ENCODE results near the gene CDH22.
A peak's percentile ranks its signal among the peaks of the same experiment; 100 is the strongest.

CDH22 gene

DNA sequence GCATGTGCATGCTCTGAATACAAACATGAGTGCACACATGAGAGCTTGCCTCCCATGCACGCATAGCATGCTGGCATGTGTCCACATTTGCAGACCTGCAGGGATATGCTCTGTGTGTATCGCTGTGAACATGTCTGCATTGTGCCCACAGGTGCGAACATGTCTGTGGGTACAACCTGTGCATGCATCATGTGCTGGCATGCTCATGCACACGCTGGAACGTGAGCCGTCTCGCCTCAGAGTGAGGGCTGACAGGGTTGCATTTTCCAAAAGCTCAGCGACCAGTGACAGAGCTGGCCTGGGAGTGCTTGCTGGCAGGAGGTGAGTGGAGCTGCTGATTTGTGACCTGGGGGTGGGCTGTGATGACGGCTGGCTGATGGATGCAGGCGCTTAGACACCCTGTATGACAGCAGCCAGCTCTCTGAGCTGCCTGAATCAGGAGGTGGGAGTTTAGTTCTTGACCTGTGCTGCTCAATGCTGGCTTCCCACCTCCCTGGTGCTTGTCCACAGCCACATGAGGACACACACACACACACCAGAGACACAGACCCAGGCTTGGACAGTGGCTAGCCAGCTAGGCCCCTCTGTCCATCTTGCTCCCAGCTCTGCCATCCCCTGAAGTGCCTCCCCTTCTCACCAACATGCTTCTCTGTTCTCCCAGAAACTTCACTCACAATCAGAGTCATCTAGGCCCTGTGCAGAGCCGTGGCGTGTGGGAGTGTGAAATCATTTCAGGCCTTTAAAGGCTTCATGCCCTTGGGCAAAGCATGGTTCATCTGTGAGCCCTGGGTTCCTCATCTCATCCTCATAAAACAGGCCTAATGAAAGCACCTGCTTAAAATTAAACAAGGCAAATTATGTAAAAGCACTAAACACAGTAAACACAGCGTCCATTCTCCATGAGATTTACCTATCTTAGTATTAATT lies 138.8 kb downstream of the CDH22 start:
- no peak for DNase-seq (ENCODE audit: low spot score)

DNA sequence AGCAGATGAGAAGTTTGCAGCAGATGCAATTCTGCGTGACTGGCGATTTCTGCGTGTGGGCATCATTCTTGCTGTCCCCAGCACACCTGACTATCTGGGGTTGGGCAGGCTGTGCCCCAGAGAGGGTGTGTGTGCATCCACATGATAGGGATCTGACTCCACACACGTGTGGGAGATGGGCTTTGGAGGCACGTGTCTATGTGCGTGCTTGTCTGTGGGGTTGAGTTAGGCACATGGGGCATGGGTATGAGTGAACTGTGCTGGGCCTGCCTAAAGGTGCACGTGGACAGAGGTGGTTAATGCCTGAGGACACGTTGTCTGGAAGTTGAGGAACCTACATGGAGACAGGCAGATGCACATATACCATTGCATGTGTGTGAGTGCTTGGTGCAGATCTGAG lies 139.9 kb downstream of the CDH22 start:
- DNase-seq (ENCODE audit: low spot score) = no peak

DNA sequence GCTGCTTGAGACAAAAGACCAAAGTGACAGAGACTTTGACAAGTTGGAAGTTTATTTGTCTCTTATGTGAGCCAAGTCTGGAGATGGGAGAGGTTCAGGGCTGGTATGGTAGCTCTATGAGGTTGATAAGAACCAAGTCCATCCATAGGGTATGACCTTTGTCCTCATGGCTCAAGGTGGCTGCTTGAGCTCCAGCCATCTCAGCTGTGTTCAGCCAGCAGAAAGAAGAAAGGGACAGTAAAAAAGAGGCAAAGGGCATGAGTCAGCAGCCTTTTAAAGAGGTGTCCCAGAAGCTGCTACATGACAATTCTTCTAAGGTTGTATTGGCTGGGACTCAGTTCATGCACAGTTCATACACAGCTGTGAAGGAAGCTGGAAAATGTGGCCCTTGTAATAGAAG lies 141.2 kb downstream of the CDH22 start:
- DNase-seq (ENCODE audit: low spot score) = no peak

DNA sequence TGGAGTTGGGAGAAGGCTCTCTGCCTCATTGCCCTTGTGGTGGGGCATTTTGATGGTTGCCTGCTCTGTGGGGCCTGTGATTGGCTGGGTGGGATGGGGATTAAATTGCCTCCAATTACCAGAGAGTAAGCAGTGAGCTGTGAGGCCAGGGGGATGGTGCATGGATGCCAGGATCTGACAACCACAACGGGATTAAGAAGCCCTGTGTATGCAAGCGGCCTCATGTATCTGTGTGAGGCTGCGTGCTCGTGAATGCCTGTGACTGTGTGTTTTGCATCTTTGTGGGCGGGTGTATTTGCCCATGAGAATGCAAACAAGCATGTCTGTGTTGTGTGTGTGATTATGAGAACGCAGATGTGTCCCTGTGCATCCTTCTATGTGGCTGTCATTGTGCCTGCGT lies 144.0 kb downstream of the CDH22 start:
- no peak for DNase-seq (ENCODE audit: low spot score)

DNA sequence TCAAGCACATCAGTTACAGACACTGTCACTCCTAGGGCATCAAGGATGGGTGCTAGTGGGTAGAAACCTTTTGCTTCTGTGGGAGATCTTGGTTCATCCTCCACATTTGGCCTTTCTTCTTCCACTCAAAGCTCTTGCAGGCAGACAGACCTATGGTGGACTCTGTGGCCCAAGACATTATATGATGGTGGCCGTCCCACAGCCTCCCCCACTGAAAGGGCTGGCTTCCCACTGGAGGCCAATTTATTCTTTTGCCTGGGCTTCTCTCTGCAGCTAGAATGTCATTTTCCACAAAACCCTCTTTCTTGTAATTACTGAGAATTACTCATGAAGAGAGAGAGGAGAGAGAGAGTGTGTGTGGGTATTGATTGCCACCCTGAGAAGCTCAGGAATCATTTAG lies 146.4 kb downstream of the CDH22 start:
- DNase-seq (ENCODE audit: low spot score) = no peak

DNA sequence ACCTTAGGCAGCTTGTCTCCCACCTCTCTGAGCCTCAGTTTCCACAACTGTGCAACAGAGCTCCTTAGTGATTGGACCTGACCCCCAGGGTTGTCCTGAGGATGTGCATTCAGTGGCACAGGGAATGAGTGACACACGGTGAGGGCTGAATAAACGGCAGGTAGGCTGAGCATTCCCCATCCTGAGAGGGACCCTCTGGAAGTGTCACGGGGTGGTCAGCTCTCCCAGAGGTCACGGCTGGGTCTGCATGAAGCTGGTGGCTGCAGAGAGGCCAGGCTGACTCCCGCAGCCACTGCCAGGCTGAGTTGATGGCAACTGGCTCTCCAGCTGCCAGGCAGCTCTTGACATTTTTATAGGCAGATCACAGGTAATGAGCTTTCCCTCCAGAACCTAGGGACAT lies 147.6 kb downstream of the CDH22 start:
- DNase-seq (ENCODE audit: low spot score) = no peak

DNA sequence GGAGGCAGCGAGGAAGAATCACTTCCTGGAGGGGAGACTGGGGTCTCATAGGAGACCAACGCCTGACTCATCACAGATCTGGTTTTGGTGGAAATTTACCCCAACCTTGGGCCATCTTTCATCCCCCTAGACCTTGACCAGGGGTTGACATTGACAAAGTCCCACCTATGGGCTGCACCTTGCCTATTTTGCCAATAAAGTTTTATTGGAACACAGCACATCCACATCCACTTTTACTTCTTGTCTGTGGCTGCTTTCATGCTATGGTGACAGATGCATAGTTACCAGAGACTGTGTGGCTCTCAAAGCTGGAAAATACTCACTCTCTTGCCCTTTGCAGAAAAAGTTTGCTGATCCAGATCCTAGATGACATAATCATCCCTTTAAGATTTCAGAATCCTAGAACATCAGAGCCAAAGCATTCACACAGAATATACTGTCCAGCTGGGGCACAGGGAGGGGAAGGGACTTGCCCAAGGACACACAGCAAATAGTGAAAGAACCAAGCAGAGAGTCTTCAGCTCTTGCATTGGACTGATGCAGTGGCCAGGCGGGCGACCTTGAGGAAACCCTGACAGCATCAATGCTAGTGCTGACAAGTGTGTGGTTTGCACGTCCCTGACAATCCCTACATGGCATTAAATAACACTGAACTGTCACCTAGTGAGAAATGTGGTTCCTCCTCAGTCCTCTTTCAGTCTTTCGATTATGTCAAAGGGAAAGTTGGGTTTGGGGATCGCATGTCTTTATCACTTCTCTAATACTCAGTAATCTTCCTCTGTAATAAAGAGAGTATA lies 149.0 kb downstream of the CDH22 start:
- DNase-seq (ENCODE audit: low spot score) = no peak

DNA sequence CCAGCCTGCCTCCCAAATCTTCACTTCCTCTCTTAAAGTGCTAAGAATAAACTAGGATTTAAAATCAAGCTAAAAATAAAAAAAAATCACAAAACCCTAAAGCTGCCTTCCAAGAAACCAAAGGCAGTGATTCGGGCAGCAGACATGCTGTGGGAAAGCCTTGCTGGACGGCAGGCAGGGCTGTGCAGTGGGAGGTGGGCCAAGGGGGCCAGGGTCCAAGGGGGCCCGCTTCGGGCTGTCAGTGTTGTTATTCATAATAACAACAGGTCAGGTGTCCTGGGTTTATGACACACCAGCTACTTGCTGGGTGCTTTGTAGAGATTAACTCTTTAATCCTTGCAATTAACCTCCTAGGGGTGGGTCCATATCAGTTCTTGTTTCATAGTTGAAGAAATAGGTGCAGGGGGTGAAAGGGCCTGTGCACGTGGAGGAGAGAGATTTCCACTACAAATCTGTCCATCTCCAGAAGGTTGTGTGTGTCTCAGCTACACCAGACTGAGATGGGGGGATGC lies 149.8 kb downstream of the CDH22 start:
- DNase-seq (ENCODE audit: low spot score) = no peak

DNA sequence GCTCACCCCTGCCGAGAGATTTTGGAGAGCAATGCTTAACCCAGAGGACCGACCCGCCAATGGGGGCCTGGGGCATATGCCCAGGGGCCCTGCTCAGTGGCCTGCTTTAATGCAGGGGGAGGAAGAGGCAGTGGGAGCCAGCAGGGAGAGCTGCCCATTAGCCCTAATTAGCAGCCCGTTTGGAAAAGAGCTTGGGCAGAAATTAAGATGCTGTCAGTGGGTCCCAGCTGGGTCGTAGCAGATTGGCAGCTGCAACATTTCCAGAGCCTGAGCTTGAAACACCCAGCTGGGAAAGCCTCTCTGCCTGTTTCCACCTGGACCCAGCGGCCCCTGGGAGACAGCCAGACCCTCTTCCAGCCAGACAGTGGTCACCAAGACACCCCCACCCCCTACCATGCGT lies 150.7 kb downstream of the CDH22 start:
- no peak for DNase-seq (ENCODE audit: low spot score)

DNA sequence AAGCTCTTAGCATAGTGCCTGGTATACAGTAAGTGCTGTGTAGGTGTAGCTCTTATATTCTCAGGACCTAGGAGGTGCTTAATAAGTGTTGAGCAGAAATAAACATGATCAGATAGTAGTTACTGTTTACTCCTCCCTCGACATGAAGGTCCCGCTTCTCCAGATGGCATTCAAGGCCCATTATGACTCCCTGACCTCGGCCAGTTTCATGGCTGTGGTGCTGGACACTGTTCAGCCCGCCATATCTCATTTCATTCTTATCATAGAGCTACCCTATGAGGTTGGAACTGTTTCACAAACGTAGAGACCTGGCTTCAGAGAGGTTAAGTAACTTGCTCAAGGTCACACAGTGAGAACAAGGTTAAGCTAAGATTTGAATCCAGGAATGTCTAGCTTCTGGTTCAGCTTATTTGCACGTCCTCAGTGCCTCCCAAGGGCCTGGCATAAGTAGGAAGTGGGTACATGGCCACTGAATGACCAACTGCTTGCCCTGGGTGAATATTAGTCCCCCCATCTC lies 151.2 kb downstream of the CDH22 start:
- DNase-seq (ENCODE audit: low spot score) = no peak

DNA sequence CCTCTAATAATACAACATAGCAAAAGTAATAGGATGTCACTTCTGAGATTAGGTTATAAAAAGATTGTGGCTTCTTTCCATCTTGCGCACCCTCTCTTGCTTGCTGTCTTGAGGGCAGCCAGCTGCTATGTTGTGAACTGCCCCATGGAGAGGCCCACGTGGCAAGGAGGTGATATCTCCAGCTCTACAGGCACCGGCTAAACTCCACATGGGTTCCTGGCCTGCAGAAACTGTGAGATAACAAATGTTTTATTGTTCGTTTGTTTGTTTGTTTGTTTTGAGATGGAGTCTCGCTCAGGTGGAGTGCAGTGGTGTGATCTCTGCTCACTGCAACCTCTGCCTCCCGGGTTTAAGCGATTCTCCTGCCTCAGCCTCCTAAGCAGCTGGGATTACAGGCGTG lies 152.2 kb downstream of the CDH22 start:
- no peak for DNase-seq (ENCODE audit: low spot score)

DNA sequence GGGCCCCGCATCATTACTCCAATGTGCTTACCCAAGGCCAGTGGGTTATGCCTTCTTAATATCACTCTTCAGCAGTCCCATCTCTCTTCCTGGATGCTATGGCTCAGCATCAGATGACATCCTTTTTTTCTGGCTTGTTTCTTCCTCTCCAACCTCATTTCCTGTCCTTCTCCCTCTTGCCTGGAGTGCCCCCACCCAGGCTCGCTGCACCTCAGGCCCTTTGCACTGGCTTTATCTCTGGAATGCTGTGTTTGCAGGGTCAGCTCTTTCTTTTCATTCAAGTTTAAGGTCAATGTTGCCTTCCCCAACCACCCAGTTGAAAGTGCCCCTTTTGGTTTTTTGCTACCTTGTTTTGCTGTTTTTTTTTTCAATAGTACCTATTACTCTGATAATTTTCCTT lies 153.5 kb downstream of the CDH22 start:
- DNase-seq (ENCODE audit: low spot score) = no peak

DNA sequence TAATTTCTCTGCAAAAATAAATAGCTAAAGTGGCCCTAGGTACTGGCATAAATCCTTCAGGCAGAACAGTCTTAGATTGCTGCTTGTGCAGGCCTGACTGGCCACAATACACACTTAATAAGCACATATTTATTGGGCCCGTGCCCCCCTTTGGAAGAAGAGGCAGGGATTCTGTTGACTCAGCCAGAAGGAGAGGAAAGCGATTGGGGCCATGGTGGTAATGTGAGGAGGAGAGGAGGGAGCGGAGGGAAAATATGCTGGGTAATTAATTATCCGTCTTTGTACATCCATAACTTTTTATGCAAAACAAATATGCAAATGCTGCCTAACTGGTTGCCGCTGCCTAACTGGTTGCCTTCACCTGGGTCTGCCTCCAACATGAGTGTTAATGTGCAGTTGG lies 154.0 kb downstream of the CDH22 start:
- no peak for DNase-seq (ENCODE audit: low spot score)

DNA sequence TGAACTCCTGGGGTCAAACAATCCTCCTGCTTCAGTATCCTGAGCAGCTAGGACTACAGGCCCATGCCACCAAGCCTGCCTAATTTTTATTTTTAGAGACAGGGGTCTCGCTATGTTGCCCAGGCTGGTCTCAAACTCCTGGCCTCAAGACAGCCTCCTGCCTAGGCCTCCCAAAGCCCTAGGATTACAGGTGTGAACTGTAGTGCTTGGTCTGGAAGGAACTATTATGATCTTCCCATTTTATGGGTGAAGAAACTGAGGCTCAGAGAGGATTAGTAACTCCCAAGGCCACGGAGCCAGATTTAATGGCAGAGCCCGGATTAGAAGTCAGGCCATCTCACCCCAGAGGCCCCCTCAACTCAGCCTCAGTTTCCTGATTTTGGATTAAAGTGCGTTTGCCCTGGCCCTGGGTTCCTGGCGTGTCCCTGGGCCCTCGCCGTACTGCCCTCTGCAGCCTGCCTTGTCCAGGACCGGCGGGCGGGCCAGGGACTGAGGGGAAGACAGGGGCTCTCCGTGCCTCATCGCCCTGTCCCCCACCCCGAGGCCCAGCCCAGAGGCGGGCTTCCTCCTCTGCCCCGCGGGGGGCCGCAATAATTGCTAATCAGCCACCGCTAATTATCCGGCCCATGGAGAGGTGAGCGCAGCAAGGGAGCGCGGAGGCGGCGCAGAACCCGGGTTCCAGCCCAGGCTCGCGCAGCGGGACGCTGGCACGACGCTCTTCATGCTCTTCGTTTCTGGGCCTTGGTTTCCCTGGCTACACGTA lies 155.3 kb downstream of the CDH22 start:
- no peak for DNase-seq (ENCODE audit: low spot score)

DNA sequence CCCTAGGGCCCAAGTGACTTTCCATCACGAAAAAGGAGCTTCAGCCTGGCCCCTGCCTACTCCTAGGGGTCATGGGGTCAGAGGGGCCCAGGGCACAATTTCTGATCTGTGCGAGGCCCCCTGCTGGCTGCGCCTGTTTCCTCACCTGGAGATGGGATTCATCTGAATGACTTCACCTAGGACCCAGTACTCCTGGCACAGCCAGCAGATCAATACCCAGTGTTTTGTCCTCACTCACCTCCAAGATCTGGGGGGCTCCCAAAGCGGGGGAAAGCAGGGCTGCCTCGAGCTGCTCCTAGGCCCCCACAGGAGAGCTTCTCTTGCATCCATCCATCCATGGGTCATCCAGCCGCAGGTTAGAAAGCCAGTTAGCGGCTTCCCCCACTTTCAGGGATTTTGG lies 156.4 kb downstream of the CDH22 start:
- DNase-seq (ENCODE audit: low spot score) = peak; percentile 53

DNA sequence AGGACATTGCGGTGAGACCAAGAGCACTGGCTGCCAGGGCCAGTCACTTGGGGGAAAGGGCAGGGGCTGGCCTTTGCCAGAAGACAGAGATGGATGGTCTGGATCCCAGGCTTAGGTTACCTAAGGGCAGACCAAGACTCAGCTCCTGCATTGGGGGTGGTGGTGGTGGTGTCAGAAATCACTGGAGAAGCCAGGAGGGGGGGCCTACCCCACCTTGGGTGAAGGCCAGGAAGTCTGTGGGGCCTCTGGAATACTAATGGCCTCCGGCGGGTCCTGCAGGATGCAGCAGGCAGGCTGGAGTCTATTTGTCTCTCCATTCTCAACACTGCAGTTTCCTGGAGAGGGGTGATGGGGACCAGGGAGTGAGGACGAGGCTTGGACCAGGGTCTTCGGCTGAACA lies 157.4 kb downstream of the CDH22 start:
- no peak for DNase-seq (ENCODE audit: low spot score)

DNA sequence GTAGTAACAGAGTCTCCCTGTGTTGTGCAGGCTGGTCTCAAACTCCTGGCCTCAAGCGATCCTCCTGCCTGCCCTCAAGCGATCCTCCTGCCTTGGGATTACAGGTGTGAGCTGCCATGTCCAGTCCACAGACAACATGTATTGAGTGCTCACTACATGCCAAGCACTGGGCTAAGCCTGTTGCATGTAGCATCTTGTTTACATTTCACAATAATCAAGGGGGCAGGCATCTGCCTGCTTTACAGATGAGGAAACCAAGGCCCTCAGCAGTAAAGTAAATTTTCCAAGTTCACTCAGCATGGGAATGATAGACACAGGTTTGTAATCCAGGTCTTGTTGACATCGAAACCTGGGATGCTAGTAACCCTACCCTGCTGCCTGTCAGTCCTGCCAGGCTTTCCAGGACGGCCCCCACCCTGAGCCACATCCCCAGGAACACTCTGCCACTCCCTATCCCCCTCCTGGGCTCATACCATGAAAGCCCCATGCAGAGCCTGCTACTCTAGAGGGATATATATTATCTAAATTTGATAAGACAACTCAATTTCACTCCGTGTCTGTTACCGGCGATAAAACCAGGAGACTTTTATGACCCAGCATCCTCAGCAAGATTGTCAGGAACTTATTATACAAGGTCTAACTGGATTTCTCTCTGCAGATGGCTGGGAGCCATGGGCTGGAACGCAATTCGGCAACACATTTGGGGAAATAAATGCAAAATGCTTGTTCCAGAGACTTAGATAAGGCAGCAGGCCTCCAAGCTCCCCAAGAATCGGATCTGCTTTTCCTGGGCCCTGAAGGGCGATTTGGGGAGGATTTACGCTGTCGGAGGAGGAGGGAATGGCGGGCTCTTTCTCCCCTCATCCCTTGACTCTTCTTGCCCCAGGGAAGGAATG lies 159.7 kb downstream of the CDH22 start:
- no peak for DNase-seq (ENCODE audit: low spot score)

DNA sequence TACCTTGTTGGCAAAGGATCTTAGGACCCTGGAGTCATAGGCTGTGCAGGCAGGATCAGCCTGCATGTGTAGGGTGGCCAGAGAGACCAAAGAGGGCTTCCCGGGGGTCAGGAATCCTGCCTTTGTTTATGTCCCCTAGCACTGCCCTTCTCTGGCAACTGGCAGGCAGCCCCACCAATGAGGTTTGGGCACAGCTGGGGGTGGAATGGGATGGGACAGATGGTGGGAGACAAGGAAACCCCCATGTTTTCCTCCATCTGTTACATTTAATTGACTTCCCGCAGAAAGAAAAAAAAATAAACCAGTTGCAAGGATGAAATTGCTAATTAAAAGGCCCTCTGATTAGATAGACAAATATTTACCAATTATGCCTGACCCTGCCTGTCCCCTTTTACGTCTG lies 162.6 kb downstream of the CDH22 start:
- DNase-seq (ENCODE audit: low spot score) = no peak

DNA sequence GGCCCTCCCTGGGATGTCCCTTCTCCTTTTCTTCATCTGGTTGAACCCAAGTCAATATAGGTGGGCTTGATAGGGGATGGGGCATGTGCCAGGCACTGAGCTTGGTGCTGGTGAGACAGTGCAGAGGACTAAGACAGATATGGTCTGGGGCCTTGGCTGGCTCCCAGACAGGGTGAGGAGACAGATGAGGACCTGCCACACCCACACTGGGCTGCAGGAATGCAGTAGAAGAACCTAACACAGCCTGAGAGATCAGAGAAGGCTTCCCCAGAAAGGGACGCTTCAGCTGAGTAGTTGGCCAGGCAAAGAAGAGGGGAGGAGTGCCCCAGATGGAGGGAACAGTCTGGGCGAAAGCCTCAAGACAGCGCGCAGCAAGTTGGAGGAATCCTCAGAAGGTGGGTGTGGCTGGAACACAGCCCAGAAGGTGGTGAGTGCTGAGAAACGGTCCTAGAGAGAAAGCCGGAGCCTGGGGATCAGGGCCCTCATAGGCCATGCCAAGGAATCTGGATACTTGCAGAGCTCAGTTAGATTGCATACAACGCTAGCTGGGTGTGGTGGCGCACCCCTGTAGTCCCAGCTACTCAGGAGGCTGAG lies 163.8 kb downstream of the CDH22 start:
- no peak for DNase-seq (ENCODE audit: low spot score)

DNA sequence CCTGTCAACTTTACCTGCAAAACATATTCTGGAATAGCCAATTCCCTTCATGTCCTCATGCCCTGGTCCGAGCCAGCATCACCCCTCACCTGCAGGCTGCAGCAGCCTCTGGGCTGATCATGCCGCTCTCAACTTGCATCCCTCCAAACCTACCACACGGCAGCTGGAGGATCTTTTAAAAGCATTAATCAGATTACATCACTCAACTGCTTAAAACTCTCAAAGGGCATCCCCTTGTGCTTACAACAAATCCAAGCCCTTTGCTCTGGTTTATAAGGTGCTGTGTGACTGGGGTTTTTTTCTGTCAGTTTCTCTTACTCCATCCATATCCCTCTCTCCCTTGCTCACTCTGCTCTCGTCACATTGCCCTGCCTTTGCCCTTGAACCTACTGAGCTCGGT lies 166.2 kb downstream of the CDH22 start:
- DNase-seq (ENCODE audit: low spot score) = no peak
